Nephron progenitor cell (in vitro differentiated cells): ENCODE measurements around the gene PDE6B.

Experiments used
- DNase-seq: peaks from one replicate; pipeline ENCODE4 v3.0.0; 2021
- H3K27ac Mint-ChIP-seq: 2 replicates; pipeline ENCODE4 v1.8.0; 2021; ENCODE audit warnings: mild to moderate bottlenecking, moderate library complexity, mixed read lengths
- H3K27me3 Mint-ChIP-seq: 2 replicates; pipeline ENCODE4 v1.8.0; 2021; ENCODE audit warnings: mild to moderate bottlenecking, low read depth, mixed read lengths; ENCODE audit not compliant: poor library complexity
- H3K36me3 Mint-ChIP-seq: 2 replicates; pipeline ENCODE4 v1.8.0; 2021; ENCODE audit warnings: low read depth, mixed read lengths
- H3K4me1 Mint-ChIP-seq: 2 replicates; pipeline ENCODE4 v1.8.0; 2021; ENCODE audit warnings: mixed read lengths
- H3K4me3 Mint-ChIP-seq: 2 replicates; pipeline ENCODE4 v1.8.0; 2021; ENCODE audit warnings: mild to moderate bottlenecking, moderate library complexity, mixed read lengths
- H3K9me3 Mint-ChIP-seq: 2 replicates; pipeline ENCODE4 v1.8.0; 2021; ENCODE audit warnings: mild to moderate bottlenecking, moderate library complexity, mixed read lengths
- TF ChIP-seq, protein P1 (sequence below): fragments of 200-600 bp; sonication (generic); IDR thresholded peaks from 2 replicates; pipeline ENCODE4 v1.5.0; 2021; ENCODE audit warnings: antibody characterized with exemption

Gene PDE6B

DNA sequence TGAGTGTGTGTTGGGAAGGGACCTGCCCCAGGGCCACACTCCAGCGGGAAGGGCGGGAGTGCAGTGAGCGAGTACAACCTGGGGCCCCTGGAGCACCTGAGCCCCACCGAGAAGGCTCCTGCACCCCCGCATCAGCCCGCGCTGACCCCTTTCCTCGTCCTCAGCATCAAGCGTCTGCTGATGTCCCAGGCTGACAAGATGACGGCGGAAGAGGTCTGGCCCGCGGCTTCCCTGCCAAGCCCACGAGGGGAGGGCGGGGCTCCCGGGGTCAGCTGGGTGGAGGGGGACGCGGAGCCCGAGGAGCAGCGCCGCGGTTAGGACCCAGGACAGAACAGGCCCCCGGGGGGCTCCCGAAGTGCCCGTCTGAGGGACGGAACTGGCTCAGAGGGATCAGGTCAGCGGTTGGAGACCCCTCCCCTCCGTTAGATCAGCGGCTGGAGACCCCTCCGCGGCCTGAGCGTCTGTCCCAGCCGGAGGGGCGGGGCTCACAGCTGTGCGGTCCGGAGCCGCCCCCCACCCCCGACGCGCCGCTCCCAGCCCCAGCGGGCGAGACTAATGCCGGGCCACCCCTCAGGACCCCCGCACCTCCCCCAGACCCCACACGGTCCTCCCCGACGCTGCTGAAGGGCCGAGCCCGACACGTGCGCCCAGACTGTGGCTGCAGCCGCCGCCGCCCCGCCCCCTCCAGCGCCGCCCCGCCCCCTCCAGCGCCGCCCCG lies 55.7 kb downstream of the PDE6B start:
- H3K4me1 Mint-ChIP-seq: peaks cover 26% of the 10 kb centered on the region
- H3K27me3 Mint-ChIP-seq: peaks cover 2% of the 10 kb centered on the region
- H3K9me3 Mint-ChIP-seq: no peaks in the 10 kb centered on the region
- peak; percentile 78 for DNase-seq
- no peak overlapping the region for H3K27ac Mint-ChIP-seq
- H3K36me3 Mint-ChIP-seq: no peaks in the 10 kb centered on the region
- H3K4me3 Mint-ChIP-seq: peak overlapping the region; percentile 70
- TF ChIP-seq, protein P1, sequence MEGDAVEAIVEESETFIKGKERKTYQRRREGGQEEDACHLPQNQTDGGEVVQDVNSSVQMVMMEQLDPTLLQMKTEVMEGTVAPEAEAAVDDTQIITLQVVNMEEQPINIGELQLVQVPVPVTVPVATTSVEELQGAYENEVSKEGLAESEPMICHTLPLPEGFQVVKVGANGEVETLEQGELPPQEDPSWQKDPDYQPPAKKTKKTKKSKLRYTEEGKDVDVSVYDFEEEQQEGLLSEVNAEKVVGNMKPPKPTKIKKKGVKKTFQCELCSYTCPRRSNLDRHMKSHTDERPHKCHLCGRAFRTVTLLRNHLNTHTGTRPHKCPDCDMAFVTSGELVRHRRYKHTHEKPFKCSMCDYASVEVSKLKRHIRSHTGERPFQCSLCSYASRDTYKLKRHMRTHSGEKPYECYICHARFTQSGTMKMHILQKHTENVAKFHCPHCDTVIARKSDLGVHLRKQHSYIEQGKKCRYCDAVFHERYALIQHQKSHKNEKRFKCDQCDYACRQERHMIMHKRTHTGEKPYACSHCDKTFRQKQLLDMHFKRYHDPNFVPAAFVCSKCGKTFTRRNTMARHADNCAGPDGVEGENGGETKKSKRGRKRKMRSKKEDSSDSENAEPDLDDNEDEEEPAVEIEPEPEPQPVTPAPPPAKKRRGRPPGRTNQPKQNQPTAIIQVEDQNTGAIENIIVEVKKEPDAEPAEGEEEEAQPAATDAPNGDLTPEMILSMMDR: no peak

- no peaks in the 10 kb centered on the region for H3K9me3 Mint-ChIP-seq
- peak; percentile 57 for DNase-seq
- peaks cover 21% of the 10 kb centered on the region for H3K4me1 Mint-ChIP-seq
- TF ChIP-seq, protein P1: no peak
- no peaks in the 10 kb centered on the region for H3K36me3 Mint-ChIP-seq
- H3K4me3 Mint-ChIP-seq: no peak overlapping the region
- H3K27ac Mint-ChIP-seq: no peak overlapping the region
- peaks cover 2% of the 10 kb centered on the region for H3K27me3 Mint-ChIP-seq
These were observed 56.5 kb downstream of the PDE6B start for GRCh38 chr4:681736-682451.

DNA sequence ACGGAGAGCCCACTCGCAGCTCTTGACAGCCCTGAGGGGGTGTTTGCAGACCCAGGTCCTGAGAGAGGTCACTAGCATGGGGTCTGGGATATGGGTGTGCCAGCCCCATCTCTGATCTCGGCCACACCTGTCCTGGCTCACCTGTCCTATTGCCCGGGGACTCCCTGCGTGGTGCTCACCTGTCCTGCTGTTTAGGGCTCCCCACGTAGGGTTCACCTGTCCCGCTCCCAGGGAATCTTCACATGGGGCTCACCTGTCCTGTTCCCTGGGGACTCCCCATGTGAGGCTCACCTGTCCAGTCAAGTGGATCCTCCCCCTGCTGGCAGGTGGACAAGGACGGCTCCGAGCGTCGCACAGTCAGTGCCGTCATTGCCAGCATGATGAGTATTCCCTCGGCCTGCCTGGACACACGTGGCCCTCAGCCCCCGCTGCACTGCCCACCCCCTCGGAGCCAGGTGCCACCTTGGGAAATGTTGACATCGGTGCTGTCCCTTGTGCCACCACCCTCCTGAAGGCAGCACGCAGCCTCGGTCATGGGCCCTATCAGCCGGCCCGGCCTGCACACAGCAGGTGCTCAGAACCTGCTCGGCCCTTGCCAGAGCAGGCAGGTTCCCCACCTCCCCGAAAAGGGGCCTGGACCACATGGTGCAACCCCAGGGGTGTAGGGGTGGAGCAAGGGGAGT lies 57.3 kb downstream of the PDE6B start:
- no peaks in the 10 kb centered on the region for H3K36me3 Mint-ChIP-seq
- H3K4me1 Mint-ChIP-seq: peaks cover 23% of the 10 kb centered on the region
- H3K4me3 Mint-ChIP-seq: no peak overlapping the region
- no peaks in the 10 kb centered on the region for H3K27me3 Mint-ChIP-seq
- no peak for DNase-seq
- TF ChIP-seq, protein P1: no peak
- no peak overlapping the region for H3K27ac Mint-ChIP-seq
- no peaks in the 10 kb centered on the region for H3K9me3 Mint-ChIP-seq

DNA sequence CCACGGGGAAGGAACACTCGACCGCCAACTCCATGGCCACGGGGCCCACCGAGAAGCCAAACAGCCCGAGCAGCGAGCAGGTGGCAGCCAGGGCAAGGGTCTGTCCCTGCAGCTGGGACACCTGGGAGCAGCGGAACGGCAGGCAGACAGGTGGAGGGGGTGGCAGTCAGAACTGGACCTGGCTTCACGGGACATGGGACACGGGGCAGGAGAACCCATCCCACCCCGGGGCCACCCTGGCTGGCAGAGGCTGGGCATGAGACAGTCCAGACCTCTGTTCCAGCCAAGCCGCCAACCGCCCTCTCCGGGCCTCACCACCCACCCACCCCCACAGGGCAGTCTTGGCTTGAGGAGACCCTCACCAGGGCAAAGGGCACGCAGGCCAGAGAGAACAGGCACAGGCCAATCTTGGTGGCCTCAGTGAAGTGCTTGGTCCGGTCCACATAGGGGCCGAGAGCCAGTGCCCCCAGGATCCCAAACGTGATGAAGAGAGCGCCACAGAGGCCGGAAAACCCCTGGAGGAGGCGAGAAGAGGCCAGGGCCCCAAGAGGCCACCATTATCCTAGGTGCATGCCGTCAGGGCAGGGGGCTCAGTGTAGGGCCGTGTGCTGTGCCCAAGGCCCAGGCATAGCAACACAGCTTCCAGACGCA lies 58.0 kb downstream of the PDE6B start:
- H3K36me3 Mint-ChIP-seq: no peaks in the 10 kb centered on the region
- no peak overlapping the region for H3K4me3 Mint-ChIP-seq
- no peaks in the 10 kb centered on the region for H3K9me3 Mint-ChIP-seq
- peaks cover 27% of the 10 kb centered on the region for H3K4me1 Mint-ChIP-seq
- no peak for DNase-seq
- TF ChIP-seq, protein P1: no peak
- H3K27me3 Mint-ChIP-seq: no peaks in the 10 kb centered on the region
- no peak overlapping the region for H3K27ac Mint-ChIP-seq

GRCh38 chr4:683982-684622 lies 58.7 kb downstream of the PDE6B start:
- no peak overlapping the region for H3K4me3 Mint-ChIP-seq

More at GRCh38 chr4:683982-684622, 58.7 kb downstream of the PDE6B start:
- no peaks in the 10 kb centered on the region for H3K9me3 Mint-ChIP-seq
- H3K4me1 Mint-ChIP-seq: peaks cover 27% of the 10 kb centered on the region
- H3K27ac Mint-ChIP-seq: no peak overlapping the region
- H3K36me3 Mint-ChIP-seq: no peaks in the 10 kb centered on the region
- no peaks in the 10 kb centered on the region for H3K27me3 Mint-ChIP-seq
- peak; percentile 74 for DNase-seq
- TF ChIP-seq, protein P1: peak; percentile 80
